Stomach smooth muscle (tissue), 2 donors: ENCODE results near the gene LANCL2.

Experiments used
- H3K27ac ChIP-seq: one replicate; pipeline ENCODE4 v1.7.0; 2013; ENCODE audit warnings: mild to moderate bottlenecking, low read length, inconsistent platforms
- H3K27me3 ChIP-seq, 2 donors: one replicate each; pipeline ENCODE4 v1.7.0; 2013; ENCODE audit warnings: low read length in 2 of 2; ENCODE audit not compliant: insufficient read depth in 2 of 2, control insufficient read depth in 1 of 2
- H3K36me3 ChIP-seq, 2 donors: one replicate each; pipeline ENCODE4 v1.7.0; 2013; ENCODE audit warnings: low read length in 2 of 2; ENCODE audit not compliant: control insufficient read depth in 2 of 2, insufficient read depth in 2 of 2
- H3K4me1 ChIP-seq: one replicate; pipeline ENCODE4 v1.7.0; 2013; ENCODE audit warnings: low read length; ENCODE audit not compliant: control insufficient read depth, insufficient read depth
- H3K4me3 ChIP-seq, 2 donors: one replicate each; pipeline ENCODE4 v1.7.0; 2013; ENCODE audit warnings: low read length in 2 of 2
- H3K9ac ChIP-seq, 2 donors: one replicate each; pipeline ENCODE4 v1.7.0; 2013; ENCODE audit warnings: low read length in 2 of 2, mild to moderate bottlenecking in 1 of 2
- H3K9me3 ChIP-seq, 2 donors: one replicate each; pipeline ENCODE4 v1.7.0; 2013; ENCODE audit warnings: low read length in 2 of 2; ENCODE audit not compliant: control insufficient read depth in 2 of 2
- donor health status: healthy.
- donor health status: Pancreatic carcinoma.

LANCL2 gene

DNA sequence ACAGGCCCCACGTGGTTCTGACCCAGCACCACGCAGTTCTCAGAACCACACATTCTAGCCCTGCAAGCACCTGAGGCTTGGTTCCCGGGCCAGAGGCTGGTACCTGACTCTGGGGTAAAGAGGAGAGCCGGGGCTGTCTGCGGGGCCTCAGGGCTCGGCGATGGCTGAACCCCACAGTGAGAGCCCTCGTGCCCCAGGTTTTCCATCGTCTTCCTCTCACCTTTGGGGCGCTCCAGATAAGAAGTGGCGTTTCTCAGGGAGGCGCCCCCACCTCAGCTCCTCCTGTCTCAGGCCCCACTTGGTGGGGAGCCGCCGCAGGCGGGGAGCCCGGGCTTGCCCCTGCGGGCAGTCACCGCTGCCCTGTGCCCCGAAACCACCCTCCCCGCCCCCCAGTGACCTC, 2.2 kb upstream of the LANCL2 start:
- Histone ChIP-seq H3K27ac (no peak overlapping the region), H3K36me3 (no peaks in the 10 kb centered on the region), H3K9me3 (no peaks in the 10 kb centered on the region), H3K4me3 (no peak overlapping the region), H3K9ac (no peak overlapping the region), H3K4me1 (peaks cover 19% of the 10 kb centered on the region), H3K27me3 (peaks cover 2 to 6% of the 10 kb centered on the region in 2 donors)

DNA sequence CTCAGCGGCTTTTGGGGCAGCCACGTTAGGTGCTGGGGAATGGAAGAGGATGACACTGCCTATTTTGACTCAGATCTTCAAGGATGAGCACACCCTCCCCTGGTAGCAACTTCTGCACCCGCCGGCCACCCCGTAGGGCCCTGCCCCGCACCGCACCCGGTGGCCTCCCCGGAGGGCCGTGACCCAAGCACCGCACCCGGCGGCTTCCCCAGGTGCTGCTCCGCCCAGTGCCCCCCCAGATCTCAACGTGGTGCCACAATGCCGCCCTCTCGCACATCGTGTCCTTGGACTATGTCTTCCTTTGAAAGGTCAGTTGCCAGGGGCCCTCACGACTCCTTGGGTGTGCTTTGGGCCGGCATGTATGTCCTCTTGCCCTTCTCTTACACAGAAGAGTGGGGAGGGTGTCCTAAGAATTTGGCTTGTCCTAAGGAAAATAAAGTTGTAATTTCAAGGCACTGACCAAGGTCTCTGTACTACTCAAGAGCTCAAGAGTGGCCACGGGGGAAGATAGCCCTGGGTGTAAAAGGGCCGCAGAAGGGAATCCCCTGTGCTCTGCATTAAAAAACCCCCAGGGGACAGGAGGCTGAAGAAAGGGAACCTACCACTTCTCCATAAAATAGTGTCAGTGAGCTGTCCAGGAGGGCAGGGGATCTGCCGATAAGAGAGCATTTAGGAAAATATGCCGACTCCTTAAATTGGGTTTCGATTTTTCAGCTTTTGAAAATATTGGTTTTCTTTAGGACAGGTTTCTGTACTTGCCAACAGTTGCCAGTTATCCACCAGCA, 1.6 kb upstream of the LANCL2 start:
- Histone ChIP-seq H3K36me3 (no peaks in the 10 kb centered on the region), H3K4me3 (no peak overlapping the region), H3K27ac (no peak overlapping the region), H3K27me3 (peaks cover 2 to 6% of the 10 kb centered on the region in 2 donors), H3K9ac (no peak overlapping the region), H3K4me1 (peaks cover 19% of the 10 kb centered on the region), H3K9me3 (no peaks in the 10 kb centered on the region)

DNA sequence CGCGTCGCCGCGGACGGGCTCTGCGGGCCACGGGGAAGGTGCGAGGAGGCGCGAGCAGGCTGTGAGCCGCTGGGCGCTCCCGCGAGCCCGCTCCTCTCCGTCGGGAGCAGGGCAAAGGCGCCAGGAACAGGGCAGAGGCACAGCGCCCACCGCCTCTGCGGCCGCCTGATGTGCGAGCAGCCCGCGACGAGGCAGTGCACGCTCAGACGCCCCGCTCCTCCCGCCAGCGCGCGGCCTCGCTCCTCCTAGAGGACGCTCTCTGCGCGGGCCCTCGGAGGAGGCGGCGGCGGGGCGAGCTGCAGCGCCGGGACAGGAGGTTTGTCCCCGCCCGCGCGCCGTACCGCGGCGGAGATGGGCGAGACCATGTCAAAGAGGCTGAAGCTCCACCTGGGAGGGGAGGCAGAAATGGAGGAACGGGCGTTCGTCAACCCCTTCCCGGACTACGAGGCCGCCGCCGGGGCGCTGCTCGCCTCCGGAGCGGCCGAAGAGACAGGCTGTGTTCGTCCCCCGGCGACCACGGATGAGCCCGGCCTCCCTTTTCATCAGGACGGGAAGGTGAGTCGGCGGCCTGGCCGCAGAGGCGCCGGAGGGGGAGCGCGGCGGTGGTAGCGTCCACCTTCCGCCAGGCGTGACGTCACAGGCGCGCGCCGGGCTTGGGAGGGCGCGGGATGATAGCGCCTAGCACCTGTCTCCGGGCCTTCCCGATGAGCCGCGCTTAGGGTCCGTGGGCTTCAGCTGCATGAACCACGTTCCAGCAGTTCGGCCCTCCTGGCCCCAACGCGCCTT, 731 bp downstream of the LANCL2 start:
- Histone ChIP-seq H3K27ac (peak overlapping the region; percentile 98), H3K4me1 (peaks cover 19% of the 10 kb centered on the region), H3K9me3 (no peaks in the 10 kb centered on the region), H3K27me3 (peaks cover 0 to 2% of the 10 kb centered on the region in 2 donors), H3K4me3 (peak overlapping the region; percentile 96 to 100), H3K9ac (peak overlapping the region; percentile 99 to 100), H3K36me3 (no peaks in the 10 kb centered on the region)

DNA sequence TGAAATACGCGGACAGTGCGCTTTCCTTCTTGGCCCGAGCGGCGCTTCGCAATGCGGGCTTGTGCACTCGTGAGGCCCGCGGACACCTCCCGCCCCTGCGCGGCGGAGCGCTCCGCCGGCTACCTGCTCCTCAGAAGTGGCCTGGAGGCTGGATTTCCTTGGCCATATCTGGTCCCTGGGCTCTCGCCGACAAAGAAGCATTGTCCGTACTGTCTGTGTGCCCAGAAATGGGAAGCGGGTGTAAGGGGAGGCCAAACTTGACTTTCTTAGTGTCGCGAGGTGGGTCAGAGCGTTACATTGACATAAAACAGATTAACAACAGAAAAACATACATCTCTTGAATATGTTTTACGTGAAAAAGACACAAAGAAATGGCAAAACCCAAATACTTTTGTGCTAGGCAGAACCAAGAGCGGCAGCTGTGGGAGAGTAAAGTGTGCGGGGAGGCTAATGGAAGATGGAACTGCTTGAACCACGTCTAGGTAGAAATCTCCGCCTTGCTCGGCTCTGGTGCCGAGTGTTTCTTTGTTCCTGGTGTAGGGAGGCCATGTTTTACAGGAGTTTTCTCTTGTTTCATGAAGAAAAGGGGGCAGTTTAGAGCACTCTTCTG, 1.4 kb downstream of the LANCL2 start:
- H3K36me3 ChIP-seq = no peaks in the 10 kb centered on the region
- peak overlapping the region; percentile 99 to 100 for H3K9ac ChIP-seq
- peak overlapping the region; percentile 96 to 100 for H3K4me3 ChIP-seq
- H3K4me1 ChIP-seq = peaks cover 19% of the 10 kb centered on the region
- peak overlapping the region; percentile 98 for H3K27ac ChIP-seq
- no peaks in the 10 kb centered on the region for H3K27me3 ChIP-seq
- no peaks in the 10 kb centered on the region for H3K9me3 ChIP-seq

DNA sequence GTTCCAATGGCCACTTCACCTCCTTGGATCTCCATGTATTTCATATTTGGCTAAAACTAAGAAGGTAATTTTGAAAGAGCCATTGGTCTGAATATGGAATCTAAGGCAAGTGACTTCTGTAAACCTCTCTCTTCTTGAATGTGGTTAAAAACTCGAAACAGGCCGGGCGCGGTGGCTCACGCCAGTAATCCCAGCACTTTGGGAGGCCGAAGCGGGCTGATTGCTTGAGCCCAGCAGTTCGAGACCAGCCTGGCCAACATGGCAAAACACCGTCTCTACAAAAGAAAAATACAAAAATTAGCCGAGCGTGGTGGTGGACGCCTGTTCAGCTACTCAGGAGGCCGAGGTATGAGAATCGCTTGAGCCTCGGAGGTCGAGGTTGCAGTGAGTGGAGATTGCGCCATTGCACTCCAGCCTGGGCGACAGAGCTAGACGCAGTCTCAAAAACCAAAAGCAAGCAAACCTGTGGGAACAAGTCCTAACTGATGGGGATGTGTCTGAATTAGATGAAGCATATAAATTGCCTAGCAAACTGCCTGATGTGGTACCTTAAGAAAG, 2.2 kb downstream of the LANCL2 start:
- peak overlapping the region; percentile 98 for H3K27ac ChIP-seq
- no peaks in the 10 kb centered on the region for H3K36me3 ChIP-seq
- no peaks in the 10 kb centered on the region for H3K9me3 ChIP-seq
- no peaks in the 10 kb centered on the region for H3K27me3 ChIP-seq
- peaks cover 19% of the 10 kb centered on the region for H3K4me1 ChIP-seq
- H3K4me3 ChIP-seq = peak overlapping the region; percentile 96 to 100
- H3K9ac ChIP-seq = peak overlapping the region; percentile 99 to 100

DNA sequence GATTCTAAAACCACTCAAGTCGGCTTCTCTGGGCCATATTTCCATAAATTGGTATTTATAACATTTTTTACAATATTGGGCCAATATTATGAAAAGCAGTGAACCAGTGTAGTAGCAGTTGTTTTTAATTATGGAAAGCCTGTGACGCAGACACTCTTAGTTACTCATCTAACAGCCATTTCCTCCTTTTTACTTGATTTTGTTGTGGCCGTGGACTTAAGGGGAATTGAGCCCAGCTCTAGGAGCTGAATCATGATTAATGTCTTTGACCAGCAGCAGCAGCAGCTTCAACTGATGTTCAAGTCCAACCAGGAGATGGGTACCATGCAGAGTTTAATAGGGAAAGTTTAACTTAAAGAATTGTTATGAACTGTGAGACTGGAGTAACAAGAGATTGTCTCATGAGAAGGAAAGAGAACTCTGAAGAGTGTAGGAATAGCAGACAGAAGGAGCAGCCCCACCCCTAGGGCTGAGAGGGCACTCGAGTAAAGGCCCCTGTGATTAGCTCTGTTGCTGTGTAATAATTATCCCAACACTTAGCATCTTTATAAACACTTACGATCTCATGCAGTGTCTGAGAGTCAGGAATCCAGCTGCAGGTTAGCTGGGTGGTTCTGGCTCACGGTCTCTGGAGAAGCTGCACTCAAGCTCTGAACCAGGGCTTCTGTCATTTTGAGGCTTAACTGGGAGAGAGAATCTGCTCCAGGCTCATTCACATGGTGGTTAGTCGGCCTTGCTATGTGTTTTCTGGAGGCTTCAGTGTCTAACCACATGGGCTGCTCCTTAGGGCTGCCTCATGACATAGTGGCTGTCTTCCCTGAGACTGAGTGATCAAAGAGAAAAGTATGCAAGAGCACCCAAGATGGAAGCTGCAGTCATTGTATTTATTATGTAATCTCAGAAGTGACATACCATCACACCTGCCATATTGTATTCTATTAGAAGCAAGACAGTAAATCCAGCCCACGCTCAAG, 4.6 kb downstream of the LANCL2 start:
- no peaks in the 10 kb centered on the region for H3K36me3 ChIP-seq
- H3K27ac ChIP-seq = no peak overlapping the region
- no peak overlapping the region for H3K9ac ChIP-seq
- H3K4me3 ChIP-seq = no peak overlapping the region
- H3K4me1 ChIP-seq = peaks cover 15% of the 10 kb centered on the region
- no peaks in the 10 kb centered on the region for H3K27me3 ChIP-seq
- no peaks in the 10 kb centered on the region for H3K9me3 ChIP-seq

DNA sequence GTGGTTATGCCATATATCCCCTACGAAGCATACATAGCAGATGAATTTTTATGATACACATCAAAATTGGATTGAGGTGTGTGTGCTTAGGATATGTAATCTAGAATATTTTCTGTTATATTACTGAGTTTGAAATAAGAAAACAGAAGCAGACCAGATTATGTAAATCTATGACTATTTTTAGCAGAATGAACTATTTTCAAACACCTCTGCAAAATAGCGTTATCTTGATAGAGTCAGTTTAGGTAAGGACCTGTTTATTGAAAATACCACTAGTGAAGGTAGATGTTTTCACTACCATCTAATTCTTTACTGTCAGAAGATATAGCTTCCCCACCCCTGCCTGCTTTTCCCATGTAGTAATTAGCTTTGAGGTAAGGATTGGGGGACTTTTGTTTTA, 9.1 kb downstream of the LANCL2 start:
- H3K4me3 ChIP-seq = no peak overlapping the region
- no peak overlapping the region for H3K9ac ChIP-seq
- H3K4me1 ChIP-seq = no peaks in the 10 kb centered on the region
- H3K27me3 ChIP-seq = no peaks in the 10 kb centered on the region
- H3K27ac ChIP-seq = no peak overlapping the region
- H3K9me3 ChIP-seq = no peaks in the 10 kb centered on the region
- no peaks in the 10 kb centered on the region for H3K36me3 ChIP-seq

DNA sequence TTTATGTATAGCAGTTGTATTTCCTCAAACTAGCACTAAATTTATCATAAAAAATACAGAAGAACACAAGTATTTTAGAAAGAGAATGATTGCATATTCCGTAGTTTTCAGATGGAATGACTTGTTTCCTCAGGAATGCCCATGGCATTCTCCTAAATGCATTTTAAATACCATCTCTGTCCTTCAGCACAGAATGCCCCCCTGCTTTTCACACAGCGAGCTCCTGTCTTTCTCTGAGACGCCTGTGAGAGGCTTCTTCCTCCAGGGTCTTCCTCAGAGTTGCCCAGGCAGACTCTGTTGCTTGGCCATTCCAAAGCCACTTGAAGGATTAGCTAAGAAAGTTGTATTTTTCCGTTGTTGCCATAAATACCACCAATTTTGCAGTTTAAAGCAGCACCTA, 10.1 kb downstream of the LANCL2 start:
- H3K4me1 ChIP-seq = no peaks in the 10 kb centered on the region
- H3K4me3 ChIP-seq = no peak overlapping the region
- no peak overlapping the region for H3K27ac ChIP-seq
- no peak overlapping the region for H3K9ac ChIP-seq
- no peaks in the 10 kb centered on the region for H3K27me3 ChIP-seq
- H3K9me3 ChIP-seq = no peaks in the 10 kb centered on the region
- no peaks in the 10 kb centered on the region for H3K36me3 ChIP-seq

DNA sequence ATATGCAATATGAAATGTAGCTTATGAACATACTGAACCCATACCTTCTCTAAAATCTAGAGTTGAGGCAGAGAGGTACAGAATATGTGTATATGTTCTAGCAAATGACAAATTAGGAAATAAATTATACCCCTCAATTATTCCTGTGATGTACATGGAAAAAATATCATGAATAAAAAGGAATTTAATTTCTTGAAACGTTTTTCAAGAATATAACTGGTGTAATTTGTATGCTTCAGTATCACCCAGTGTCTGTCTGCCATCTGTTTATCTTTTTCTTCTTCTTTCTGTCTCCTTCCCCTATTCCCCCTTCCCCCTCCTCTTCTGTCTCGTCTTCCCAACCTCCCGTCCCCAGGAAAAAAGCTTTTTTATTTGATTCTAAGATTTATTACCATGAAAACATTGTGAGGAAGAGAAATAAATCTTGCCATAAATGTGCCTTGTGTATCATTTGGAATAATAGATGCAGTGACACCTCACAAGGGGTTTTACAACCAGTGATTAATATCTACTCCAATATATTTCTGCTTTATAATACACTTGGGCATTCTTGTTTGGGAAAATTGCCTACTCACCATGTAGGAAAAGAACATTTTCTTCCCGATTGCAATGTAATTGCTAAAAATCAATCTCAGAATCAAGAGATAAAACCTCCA, 12.2 kb downstream of the LANCL2 start:
- Histone ChIP-seq H3K9ac (no peak overlapping the region), H3K36me3 (no peaks in the 10 kb centered on the region), H3K27ac (no peak overlapping the region), H3K27me3 (no peaks in the 10 kb centered on the region), H3K4me1 (no peaks in the 10 kb centered on the region), H3K9me3 (no peaks in the 10 kb centered on the region), H3K4me3 (no peak overlapping the region)
